Measurements from ENCODE around the gene MXRA8. TPM values are rescaled to one million over a fixed set of nuclear protein-coding genes. Genes with fewer than 3 reads are reported as not detected.
A peak's percentile ranks its signal among the peaks of the same experiment; 100 is the strongest.

The MXRA8 gene
- total RNA-seq (1 to 10 TPM; 1.6 to 2.9 TPM), total RNA-seq (0 to 1.2 (median 0.25) reads per million in 172 experiments)
- polyA plus RNA-seq (2013, experiment 1 of 2) = 2.8 TPM
- polyA plus RNA-seq (2013, experiment 2 of 2) = 8.8 TPM

GRCh38 chr1:1358433-1359271, at the start of gene MXRA8:
MXRA8 (minus strand) TSS chr1:1358555; CDS start chr1:1358504, 51 bp downstream.
- no peak for TF ChIP-seq CTCF (IDR thresholded peaks at IDR 0.05)
- peaks cover 33% of the 10 kb centered on the region for H3K27me3 Mint-ChIP-seq
- POLR2A ChIA-PET = no interaction called here
- H3K4me1 Mint-ChIP-seq (ENCODE audit: low read depth) = peaks cover 19% of the 10 kb centered on the region
- H3K4me3 Mint-ChIP-seq = peak within 1 kb of the TSS; percentile 39
- H3K4me1 ChIP-seq (ENCODE audit: insufficient read depth, low read length) = peaks cover 36% of the 10 kb centered on the region
- no peak within 1 kb of the TSS for H3K4me3 ChIP-seq (ENCODE audit: low read length)
- CTCF ChIA-PET = no interaction called here
- H3K27ac Mint-ChIP-seq = peak within 1 kb of the TSS; percentile 79
- H3K27ac ChIP-seq (ENCODE audit: low read depth in 1 of 2, low read length in 2 of 2) = peak within 1 kb of the TSS in 1 of 2 donors; percentile 7
- intact Hi-C loops (cut with DNase I, micrococcal nuclease) = no loop called here
- no peaks in the 10 kb centered on the region for H3K36me3 Mint-ChIP-seq (ENCODE audit: low read depth)
- H3K9me3 ChIP-seq (ENCODE audit: control insufficient read depth in 1 of 2, insufficient read depth in 1 of 2, low read length in 2 of 2) = peaks cover 0 to 21% of the 10 kb centered on the region in 2 experiments
- peaks cover 27 to 39% of the 10 kb centered on the region in 2 experiments for H3K27me3 ChIP-seq (ENCODE audit: control insufficient read depth in 1 of 2, insufficient read depth in 2 of 2, low read length in 2 of 2)
- no peaks in the 10 kb centered on the region for H3K9me3 Mint-ChIP-seq
- no peaks in the 10 kb centered on the region for H3K36me3 ChIP-seq (ENCODE audit: insufficient read depth, low read length)
- DNase-seq (no peak), ATAC-seq (ENCODE audit: poor library complexity) (peak; percentile 54)

GRCh38 chr1:1407636-1408318, 49.4 kb upstream of the MXRA8 start:
- Mint-ChIP-seq H3K36me3 (ENCODE audit: low read depth) (peaks cover 36% of the 10 kb centered on the region), H3K27me3 (no peaks in the 10 kb centered on the region), H3K4me1 (ENCODE audit: low read depth) (peaks cover 32% of the 10 kb centered on the region), H3K27ac (peak overlapping the region; percentile 91), H3K4me3 (peak overlapping the region; percentile 89), H3K9me3 (no peaks in the 10 kb centered on the region)
- Histone ChIP-seq H3K27me3 (ENCODE audit: control insufficient read depth in 1 of 2, insufficient read depth in 2 of 2, low read length in 2 of 2) (no peaks in the 10 kb centered on the region), H3K9me3 (ENCODE audit: control insufficient read depth in 1 of 2, insufficient read depth in 1 of 2, low read length in 2 of 2) (peaks cover 0 to 4% of the 10 kb centered on the region in 2 experiments), H3K4me1 (ENCODE audit: insufficient read depth, low read length) (peaks cover 41% of the 10 kb centered on the region), H3K36me3 (ENCODE audit: insufficient read depth, low read length) (peaks cover 31% of the 10 kb centered on the region), H3K27ac (ENCODE audit: low read depth in 1 of 2, low read length in 2 of 2) (peak overlapping the region; percentile 50 to 67), H3K4me3 (ENCODE audit: low read length) (peak overlapping the region; percentile 92)
- CTCF ChIA-PET = interaction anchor here (1.0 to 2.4 kb wide), 5 partner anchors 9 to 97 kb away, joined by 3 to 8 read pairs (median 4); partner anchors contain the start of genes AURKAIP1 and CCNL2
- ATAC-seq (ENCODE audit: poor library complexity) = peak; percentile 14
- DNase-seq = peak in 4 of 14 experiments; percentile 16 to 59 (median 37)
- intact Hi-C loops (cut with DNase I, micrococcal nuclease) = loop anchor here (1.0 to 2.0 kb wide), 5 partner anchors 8 to 291 kb away; partner anchors contain the start of genes AURKAIP1 (in 2 of the 2), B3GALT6 (in 1 of the 2), C1orf159 (in 1 of the 2) and CCNL2 (in 1 of the 2)
- POLR2A ChIA-PET = interaction anchor here (1.3 to 5.3 kb wide), 4 partner anchors 9 to 207 kb away, joined by 3 to 45 read pairs (median 24); partner anchors contain the start of genes AURKAIP1, CCNL2, MIB2 and UBE2J2
- no peak for TF ChIP-seq CTCF (IDR thresholded peaks at IDR 0.05)
